SU-DHL-6 (cell line): Measurements from ENCODE around the gene NAPB.

ENCODE experiments used
- EZH2phosphoT487 ChIP-seq: fragments of 200-600 bp; sonication (generic), shearing (Covaris generic); conservative IDR thresholded peaks from 2 replicates; pipeline ENCODE4 v1.6.1; 2018; ENCODE audit warnings: mild to moderate bottlenecking, antibody characterized with exemption, low read length, moderate library complexity, mixed read lengths
- TF ChIP-seq, protein P1 (sequence below): fragments of 200-600 bp; sonication (generic); IDR thresholded peaks from one replicate; pipeline ENCODE4 v1.5.1; 2017; ENCODE audit warnings: antibody characterized with exemption, mild to moderate bottlenecking, low read length, moderate library complexity; ENCODE audit not compliant: insufficient read depth, poor library complexity, severe bottlenecking

DNA sequence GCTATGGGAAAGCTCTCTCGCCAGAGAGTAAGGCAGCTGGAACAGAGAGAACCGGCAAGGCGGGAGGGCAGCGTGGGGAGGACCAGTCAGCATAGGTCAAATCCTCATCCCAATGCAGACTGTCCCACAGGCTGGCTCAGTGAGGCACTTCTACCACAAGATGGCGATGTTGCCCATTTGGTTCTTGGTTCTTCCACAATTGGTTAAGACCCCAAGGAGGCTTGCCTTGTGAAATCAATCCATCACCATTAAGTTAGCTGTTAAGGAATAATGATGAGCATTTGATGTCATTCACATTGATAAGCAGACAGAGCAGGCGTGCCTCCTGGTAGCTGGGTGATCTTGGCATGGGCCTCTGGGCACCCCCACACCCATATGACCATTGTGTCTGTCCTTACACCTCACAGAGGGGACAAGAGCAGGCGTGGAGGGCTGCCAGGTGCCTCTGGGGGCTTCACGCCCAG, 20.6 kb upstream of the NAPB start:
- TF ChIP-seq, protein P1, sequence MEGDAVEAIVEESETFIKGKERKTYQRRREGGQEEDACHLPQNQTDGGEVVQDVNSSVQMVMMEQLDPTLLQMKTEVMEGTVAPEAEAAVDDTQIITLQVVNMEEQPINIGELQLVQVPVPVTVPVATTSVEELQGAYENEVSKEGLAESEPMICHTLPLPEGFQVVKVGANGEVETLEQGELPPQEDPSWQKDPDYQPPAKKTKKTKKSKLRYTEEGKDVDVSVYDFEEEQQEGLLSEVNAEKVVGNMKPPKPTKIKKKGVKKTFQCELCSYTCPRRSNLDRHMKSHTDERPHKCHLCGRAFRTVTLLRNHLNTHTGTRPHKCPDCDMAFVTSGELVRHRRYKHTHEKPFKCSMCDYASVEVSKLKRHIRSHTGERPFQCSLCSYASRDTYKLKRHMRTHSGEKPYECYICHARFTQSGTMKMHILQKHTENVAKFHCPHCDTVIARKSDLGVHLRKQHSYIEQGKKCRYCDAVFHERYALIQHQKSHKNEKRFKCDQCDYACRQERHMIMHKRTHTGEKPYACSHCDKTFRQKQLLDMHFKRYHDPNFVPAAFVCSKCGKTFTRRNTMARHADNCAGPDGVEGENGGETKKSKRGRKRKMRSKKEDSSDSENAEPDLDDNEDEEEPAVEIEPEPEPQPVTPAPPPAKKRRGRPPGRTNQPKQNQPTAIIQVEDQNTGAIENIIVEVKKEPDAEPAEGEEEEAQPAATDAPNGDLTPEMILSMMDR = peak; percentile 78
- TF ChIP-seq EZH2phosphoT487 = no peak
